HG03460 (cell line): ENCODE results near the gene FOXO3.
"Not testable (repeated sequence)": the region's sequence is repeated elsewhere in the genome, so short reads cannot be mapped to it uniquely, and the experiment has no call there.

Experiments
- ATAC-seq: cut with Tn5 transposase; IDR thresholded peaks from one replicate; pipeline ENCODE4 v1.9.1; 2021; ENCODE audit not compliant: unreplicated experiment

The FOXO3 gene

DNA sequence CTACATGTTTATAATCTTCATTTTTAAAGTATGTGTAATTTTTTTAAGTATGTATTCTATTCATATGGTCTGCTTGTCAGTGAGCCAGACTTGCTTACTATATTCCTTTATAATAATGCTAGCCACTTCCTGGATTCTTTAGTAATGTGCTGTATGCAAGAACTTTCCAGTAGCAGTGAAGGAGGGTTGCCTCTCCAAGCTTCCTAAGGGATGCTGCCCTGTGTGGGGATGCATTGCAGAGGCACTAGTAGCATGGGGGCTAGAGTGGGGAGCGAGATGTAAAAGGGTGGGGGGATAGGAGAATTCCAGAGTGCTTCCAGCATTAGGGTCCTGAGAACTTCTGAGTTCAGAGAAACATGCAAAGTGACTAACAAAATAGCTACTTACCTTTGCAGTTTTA is 121.0 kb downstream of the FOXO3 start:
- not testable (repeated sequence) for ATAC-seq

DNA sequence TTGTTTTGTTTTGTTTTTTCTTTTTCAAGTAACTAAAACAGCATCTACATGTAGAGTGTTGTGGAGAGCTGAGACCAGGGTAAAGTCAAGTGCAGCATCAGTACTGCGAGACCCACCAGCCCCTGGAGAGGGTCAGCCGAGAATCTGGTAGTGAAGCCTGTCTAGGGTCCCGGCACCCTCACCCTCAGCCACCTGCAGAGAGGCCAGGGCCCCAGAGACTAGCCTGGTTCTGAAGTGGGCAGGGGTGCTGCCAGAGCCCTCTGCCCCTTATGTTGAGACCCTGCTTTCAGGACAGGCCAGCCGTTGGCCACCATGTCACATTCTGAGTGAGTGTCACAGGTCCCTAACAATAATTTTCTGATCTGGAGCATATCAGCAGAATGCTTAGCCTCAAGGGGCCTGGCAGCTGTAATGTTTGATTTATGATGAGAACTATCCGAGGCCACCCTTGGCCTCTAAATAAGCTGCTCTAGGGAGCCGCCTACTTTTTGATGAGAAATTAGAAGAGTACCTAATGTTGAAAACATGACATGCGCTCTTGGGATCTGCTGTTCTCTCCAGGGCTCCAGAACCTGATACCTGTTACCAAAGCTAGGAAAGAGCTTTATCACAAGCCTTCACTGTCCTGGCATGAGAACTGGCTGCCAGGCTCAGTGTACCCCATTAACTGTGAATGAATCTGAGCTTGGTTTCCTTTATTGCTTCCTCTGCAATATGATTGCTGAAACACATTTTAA is 121.8 kb downstream of the FOXO3 start:
- not testable (repeated sequence) for ATAC-seq

DNA sequence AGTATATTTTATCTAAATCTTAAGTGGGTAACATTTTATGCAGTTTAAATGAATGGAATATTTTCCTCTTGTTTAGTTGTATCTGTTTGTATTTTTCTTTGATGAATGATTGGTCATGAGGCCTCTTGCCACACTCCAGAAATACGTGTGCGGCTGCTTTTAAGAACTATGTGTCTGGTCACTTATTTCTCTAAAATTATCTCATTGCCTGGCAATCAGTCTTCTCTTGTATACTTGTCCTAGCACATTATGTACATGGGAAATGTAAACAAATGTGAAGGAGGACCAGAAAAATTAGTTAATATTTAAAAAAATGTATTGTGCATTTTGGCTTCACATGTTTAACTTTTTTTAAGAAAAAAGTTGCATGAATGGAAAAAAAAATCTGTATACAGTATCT is 123.3 kb downstream of the FOXO3 start:
- ATAC-seq, result not testable (repeated sequence)

DNA sequence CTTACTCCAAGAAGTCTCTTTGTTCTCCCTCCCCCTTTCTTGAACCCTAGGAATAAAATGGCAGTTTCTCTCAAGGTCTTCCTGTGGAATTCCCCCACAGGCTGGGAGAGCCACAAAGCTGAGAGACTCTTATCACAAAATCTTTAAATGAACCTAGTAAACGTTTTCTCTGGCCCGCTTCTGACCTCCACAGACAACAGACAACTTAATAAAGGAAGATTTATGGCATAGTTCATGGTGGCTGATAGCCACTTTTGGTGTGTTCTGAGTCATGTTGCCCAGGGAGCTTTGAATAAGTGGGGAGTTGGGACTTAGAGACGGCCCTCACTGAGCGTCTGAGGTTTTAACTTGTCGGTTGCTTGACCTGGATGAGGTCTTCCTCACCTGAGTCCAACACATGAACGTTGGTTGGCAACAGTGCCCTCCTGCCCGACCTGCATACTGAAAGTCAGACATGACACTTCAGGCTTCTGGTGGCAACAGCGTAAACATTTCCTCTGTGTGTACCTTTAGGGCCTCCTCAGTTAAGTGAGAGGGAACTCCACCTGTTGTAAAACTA is 124.1 kb downstream of the FOXO3 start:
- ATAC-seq, result no peak

DNA sequence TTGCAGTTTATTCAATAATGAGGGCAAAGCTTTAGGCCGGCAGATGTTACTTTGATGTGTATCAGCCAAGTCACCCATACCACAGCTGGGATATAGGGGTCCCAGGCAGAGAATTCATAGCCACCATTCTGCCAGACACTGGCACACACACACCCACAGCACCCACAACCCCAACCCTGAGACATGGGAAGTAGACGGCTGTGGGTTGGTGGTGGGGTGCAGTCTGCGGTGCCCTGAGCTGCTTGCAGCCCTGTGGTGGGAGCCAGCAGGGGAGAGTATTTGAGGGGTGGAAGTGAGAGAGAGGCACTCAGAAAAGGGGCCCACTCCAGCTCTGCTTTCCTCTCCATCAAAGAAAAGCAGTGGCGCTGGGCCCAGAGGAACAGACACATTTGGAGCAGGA is 125.3 kb downstream of the FOXO3 start:
- ATAC-seq, result no peak

DNA sequence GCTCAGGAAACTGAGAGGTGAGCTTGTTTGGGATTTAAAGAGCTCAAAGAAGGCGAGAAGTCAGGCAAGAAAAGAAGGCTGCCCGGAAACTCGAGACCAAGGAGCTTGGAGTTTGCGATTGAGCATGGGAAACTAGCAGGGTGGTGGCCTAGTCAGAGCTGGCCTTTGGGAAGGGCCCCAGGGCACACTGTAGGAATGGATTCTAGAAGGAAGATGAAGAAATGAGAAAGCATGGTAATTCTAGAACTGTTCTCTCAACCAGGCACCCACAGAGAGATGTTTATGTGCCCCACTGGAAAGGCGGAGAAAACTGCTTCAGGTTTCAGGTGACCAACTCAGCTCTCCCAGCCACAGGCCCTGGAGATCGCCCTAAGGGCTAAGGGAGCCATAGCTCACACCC is 126.2 kb downstream of the FOXO3 start:
- ATAC-seq, result no peak

DNA sequence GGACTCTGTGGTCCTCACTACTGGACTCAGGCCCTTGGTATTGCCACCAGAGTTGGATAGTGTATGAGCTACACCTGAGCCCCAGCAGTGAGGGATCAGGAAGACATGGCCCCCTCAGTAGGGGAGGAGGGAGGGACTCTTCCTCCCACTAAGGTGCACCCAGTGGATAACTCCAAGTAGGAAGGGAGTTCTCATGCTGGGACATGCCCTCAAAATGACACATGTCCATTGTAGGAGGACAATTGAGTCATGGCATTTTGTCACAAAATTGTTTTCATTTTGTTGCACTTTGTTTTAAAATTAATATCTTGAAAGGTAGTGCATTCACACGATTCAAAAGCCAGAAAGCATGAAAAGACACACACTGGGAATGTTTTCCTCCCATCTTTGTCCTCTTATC is 127.2 kb downstream of the FOXO3 start:
- ATAC-seq, result no peak

DNA sequence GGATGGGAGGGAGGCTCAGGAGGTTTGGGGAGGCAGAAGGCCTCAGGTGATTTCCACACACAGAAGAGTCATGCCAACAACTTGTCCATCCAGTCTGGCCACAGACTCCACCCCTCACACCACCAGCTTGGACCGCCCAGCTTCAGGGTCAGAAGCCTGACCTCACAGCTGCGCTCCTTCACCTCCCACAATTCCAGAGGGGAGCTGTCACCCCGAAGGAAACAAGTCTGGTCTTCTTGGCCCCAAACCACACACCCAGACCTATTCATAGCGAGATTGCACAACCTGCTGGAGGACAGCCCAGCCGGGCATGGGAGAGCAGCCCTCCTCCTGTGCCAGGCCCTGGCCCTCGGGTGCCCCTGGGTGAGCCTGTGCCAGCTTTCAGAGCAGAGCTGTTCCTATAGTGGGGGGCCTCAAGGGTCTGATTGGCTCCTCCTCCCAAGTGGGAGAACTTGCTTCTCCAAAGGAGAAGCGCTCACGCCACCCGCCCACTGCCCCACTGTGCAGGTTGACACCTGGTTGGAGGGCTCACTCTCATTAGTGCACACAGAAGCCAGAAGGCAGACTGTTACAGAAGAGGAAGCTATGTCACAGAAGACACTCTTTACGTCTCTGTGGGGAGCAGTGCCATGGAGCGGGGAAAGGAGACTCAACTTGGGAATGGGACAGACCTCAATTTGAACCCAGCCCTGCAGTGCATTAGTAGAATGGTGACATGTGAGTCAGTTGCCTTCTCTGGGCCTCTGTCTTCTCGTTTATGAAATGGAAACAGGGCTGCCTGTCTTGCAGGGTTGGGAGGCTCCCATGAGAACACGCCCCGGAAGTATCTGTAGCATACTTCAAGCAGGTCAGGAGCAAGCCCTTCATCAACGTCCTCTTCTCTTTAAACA is 128.8 kb downstream of the FOXO3 start:
- ATAC-seq, result no peak

DNA sequence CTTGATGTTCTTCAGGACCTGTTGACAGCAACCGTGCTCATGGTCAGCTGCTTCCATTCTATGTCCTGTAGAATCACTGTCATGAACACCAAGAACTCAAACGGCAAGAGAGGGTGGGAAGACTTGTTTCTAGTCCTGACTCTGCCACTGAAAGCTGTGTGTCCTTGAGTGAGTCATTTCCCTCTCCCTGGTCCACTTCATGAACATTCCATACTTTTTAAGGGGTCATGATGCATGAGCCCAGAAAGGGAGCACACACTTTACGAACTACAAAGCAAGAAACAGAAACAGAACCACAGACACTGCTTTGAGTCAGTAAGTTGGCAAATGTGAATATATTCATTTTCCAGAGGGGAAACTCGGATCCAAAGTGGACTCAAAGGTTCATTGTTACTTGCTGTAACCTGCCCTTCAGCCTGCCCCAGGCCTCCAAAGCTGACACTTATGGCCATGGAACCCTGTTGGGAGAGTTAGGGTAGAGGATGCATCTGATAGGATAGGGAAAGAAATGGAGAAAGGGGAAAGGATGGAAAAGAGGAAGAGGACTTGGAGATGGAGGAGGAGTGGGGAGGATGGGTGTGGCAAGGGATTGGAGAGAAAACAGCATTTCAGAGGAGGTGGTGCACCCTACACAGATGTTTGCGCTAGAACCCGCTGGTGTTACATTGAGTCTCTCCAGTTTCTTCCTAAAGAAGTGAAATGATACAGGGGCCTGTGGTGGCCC is 129.8 kb downstream of the FOXO3 start:
- no peak for ATAC-seq

DNA sequence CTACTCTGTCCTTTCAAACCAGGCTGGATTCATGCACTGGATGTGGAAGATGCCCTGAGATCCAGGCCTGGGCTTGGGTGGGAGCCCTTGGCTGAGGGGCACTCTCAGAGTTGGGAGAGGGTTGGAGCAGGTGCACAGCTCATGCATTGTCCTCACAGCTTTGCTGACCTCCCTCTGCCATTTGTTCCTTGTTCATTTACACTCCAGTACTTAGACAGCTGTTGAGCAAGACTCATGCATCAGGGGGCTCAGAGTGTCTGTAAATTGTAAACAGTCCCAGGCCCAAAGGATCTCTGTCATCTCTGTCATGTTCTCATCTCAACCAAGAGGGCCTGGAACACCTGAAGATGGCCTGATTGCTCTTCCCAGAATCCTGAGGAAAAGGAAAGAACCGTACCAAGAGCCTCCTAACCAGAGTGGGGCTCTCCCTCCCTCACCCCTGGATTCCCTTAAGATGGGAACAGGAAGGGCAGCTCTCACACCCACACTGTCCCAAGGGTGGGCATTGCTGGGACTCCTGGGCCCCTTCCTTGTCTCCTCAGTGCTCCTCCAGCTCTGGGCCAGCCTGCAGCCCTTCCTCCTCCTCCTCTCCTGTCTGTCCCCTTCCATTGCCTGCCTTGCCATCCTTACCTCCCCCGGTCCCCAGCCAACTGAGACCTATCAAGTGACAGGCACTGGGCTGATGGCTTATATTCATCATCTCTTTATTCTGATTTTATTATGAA is 132.9 kb downstream of the FOXO3 start:
- no peak for ATAC-seq

DNA sequence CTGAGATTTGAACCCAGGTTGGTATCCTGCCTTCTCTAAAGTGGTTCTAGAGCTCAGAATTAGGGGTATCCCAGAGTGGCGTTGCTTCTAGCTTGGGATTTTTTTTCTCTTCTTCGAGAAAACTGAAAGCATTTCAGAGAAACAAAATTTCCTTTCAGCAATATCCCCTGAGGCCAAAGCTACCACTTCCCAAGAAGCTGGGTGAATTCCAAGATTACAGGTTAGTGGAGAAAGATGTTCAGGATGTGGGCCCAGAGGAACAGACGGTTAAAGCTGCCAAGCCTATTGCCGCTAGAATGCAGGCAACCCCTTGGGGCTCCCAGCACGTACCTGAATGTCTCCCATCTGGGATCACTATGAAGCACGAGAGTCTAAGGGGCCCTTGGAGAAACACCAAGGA is 134.1 kb downstream of the FOXO3 start:
- no peak for ATAC-seq

DNA sequence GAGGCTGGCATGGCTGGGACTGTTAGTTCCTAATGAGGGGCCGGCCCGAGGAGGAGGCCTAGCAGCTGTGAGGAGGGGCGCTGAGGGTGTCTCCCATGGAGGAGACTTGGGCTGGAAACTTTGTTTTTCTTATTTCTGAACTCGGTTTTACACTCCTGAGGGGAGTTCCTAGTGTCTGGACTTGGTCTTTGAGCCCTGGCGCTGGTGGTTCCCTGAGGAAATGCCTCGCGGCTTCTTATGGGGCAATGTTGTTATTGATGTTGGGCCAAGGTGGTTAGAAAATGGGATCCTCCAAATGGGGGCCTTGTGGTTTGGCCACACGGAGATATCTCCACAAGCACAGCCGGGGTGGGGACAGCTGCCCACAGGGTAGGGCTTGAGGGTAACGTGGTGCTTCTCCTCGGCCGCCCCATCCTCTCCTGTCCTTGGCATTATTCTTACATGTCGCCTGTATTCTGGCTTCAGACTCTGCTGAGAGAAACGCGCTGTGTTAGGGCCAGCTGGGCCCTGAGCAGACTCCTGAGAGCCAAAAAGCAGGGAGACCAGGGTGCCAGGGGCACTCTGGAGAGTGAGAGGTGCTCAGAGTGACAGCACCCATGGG is 136.9 kb downstream of the FOXO3 start:
- no peak for ATAC-seq

DNA sequence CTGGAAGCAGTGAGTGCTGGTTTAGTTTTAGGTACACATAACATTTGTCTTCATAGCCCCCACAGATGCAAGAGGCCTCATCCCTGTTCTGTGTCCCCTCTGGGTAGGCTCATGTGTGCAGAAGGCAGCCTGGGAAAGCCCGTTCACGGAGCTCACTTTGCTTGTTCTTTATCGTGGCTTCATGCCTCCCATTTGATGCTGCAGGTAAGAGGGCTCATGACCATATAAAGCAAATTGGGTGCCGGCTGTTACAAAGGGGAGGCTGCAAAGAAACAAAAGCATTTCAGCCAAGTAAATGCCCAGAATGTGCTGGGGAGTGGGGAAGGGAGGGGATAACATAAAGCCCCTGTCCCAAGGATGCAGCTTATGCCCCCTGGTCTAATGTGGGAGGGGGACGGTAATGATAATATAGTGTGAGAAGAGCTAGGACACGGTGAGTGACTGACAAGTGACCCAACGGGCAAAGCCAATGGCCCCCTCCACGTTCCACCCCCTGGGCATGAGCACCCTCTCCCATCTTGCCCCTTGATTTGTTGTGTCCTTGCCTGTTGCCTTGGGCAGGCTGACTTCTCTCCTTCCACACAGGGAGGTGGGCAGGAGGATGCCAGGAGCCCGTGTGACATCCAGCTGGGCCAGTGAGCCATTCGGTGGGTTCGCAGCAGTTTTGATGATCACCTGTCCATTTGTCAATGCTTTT is 138.0 kb downstream of the FOXO3 start:
- no peak for ATAC-seq

DNA sequence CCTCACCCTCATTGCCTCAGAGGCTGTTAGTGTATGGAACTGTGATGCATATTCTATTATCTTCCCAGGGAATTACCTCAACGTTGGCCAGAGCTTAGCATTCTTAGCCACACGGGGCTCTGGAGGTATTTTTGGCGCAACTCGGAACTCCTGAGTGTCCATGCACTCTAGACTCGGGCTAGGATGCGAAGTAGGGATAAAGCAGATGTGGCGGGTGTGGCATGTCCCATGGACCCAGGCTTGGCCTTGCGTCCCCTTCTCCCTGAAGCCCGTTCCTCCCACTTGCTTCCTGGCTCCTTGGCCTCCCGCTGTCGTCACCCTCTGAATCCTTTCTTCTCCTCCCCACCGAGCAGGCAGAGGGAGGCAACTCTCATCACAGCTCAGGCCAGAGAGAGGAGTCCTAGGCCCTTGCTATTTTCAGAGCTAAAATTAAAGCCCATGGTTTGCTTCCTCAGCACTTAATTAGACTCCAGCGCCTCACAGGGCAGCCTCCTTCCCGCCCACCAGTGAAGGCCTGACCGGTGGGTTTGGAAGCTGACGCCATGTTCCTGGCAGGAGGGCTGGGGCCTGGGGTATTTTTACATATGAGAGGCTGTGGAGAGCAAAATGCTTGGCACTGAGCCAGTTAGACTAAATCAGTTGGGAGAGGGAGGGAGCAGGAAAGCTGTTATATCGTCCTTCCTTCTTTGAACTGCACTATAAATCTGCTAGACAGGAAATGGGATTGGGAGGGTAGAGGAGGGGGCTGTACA is 138.7 kb downstream of the FOXO3 start:
- ATAC-seq, result no peak

DNA sequence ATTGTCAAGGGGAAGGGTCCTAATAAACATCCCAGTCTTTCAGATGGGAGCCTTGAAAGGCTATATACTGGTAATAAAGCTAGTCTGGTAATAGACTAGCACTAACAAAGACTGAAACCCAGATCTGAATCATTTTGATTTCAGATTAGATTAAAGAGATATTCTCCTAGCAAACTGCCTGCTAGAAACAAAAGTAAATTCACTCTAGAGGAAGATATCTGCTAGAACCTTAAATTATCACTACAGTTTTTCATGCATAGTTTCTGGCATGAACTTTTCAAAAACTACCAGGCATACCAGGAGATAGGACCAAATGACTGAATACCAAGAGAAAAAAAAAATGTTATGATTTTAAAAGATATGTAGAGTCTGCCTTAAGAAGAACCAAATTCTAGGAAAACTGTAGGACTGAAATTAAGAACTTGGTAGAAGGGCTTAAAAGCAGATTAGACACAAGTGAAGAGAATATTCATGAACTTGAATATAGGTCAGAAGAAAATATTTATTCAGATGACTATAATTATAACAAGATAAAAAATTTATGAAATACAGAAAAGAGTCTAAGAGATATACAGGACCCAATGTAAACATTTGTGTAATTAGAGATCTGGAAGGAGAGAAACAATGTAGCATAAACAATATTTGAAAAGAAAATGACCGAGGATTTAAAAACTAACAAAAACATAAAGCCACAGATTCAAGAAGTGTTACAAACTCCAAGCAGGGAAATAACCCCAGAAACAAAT is 141.6 kb downstream of the FOXO3 start:
- no peak for ATAC-seq

DNA sequence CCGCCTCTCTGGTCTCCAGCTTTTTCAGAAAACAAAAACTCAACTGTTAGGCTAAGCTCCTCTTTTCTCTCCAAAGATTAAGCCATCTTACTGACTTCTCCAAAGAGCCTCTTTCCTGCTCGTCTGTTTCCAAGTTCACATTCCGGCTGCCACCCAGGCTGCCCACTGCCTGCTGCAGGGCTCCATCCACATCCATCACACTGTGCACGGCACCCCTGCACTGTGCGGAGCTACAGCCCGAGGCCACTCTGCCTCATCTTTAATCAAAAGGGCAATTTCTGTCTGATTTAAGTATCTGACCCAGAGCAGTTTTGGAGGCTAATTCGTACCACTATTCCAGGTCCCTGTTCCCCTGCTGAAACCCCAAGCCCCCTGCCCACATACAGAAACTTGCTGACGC is 145.9 kb downstream of the FOXO3 start:
- no peak for ATAC-seq

DNA sequence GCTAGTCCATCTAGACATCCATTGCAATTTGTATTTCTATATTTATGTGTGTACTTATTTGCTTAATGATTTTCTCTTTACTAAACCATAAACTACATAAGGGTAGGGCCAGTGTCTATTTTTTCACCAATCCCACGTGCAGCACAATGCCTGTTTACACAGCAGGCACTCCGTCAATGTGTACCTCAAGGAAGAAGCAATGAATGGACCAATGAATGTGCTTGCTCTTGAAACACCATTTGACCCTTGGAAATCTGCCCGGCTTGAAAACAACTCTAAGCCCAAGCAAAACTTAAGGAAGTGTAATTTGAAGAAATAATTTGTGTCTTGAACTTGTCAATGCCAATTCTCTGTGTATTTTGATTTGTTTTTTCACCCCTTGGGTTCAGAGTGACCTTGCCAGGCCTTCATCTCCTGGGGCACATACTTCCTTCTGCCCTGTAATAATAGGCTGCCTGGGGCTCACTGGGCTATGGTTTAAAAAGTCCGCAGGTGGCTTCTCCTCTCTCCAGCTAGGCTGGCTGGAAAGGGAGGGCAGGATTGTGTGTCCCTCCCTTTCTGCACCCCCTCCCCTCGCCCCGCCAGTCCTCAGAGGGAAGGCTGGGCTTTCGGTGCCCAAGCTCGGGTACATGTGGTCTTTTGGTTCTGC is 146.7 kb downstream of the FOXO3 start:
- ATAC-seq, result no peak

DNA sequence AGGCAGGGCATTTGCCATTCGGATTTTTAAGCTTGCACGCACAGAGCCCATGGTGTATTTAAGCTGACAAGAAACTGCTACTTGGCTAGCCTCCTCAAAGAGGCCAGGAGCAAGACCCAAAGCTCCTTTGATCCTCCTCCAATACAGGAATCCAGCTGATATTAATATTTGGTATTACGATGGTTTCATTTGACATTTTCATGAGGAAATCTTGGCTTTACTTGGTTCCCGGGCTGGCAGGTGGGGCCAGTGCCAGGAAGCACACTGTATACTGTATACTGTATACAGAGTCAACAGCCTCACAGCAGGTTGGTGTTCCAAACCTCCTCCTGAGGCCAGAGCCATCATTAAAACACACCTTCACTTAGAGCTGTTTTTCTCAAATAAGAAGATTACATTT is 149.3 kb downstream of the FOXO3 start:
- no peak for ATAC-seq
